PC-9 (cell line): ENCODE results near the gene NUPR2. TPM values are rescaled to one million over a fixed set of nuclear protein-coding genes. Genes with fewer than 3 reads are reported as not detected.
"Not testable (repeated sequence)": the region's sequence is repeated elsewhere in the genome, so short reads cannot be mapped to it uniquely, and the experiment has no call there.

Source experiments
- BruUV-seq: library from RNA; stranded (reverse); fragments of 400-500 nt; replicated peaks from 2 replicates; lab custom pipeline; 2021; lab: Mats Ljungman, UMichigan
- CTCF ChIA-PET: fragments of 300-600 bp; sonication (Branson Sonifier 250); formaldehyde crosslinking; loops from one replicate; lab custom pipeline; 2022; ENCODE audit warnings: antibody characterized with exemption; lab: Charles Lee
- POLR2A ChIA-PET: fragments of 300-600 bp; sonication (Branson Sonifier 250); formaldehyde crosslinking; loops from one replicate; lab custom pipeline; 2022; ENCODE audit warnings: antibody characterized with exemption; ENCODE audit not compliant: unreplicated experiment; lab: Charles Lee
- DNase-seq, 2 experiments: peaks; one replicate each; pipeline versions ENCODE4 v3.0.0 to v3.0.0-alpha.2; 2015 to 2022; ENCODE audit warnings: mixed read lengths in 1 of 2
- H2AFZ ChIP-seq: fragments of 200-600 bp; sonication (generic); 2 replicates; pipeline ENCODE4 v1.8.1; 2017; ENCODE audit warnings: antibody characterized with exemption
- H3F3A ChIP-seq: fragments of 200-600 bp; sonication (generic); 2 replicates; pipeline ENCODE4 v1.8.1; 2017; ENCODE audit warnings: antibody characterized with exemption, mild to moderate bottlenecking, low read depth; ENCODE audit not compliant: insufficient read depth
- H3K27ac ChIP-seq: fragments of 200-600 bp; sonication (generic); 2 replicates; pipeline ENCODE4 v1.6.1; 2016; ENCODE audit warnings: mixed run types
- H3K27me3 ChIP-seq: fragments of 200-600 bp; sonication (generic); 2 replicates; pipeline ENCODE4 v1.6.1; 2016; ENCODE audit warnings: low read depth, mixed run types; ENCODE audit not compliant: insufficient read depth
- H3K36me3 ChIP-seq: fragments of 200-600 bp; sonication (generic); 2 replicates; pipeline ENCODE4 v1.6.1; 2016; ENCODE audit warnings: low read depth, mixed run types
- H3K4me1 ChIP-seq: fragments of 200-600 bp; sonication (generic); replicated peaks from 2 replicates; pipeline ENCODE4 v1.6.1; 2016; ENCODE audit warnings: mixed run types; ENCODE audit not compliant: insufficient read depth
- H3K4me2 ChIP-seq: fragments of 200-600 bp; sonication (generic); 2 replicates; pipeline ENCODE4 v1.6.1; 2017; ENCODE audit warnings: mixed run types
- H3K4me3 ChIP-seq: fragments of 200-600 bp; sonication (generic); 2 replicates; pipeline ENCODE4 v1.6.1; 2016; ENCODE audit warnings: mixed run types
- H3K79me2 ChIP-seq: fragments of 200-600 bp; sonication (generic); 2 replicates; pipeline ENCODE4 v1.6.1; 2017; ENCODE audit warnings: low read depth, mixed run types
- H3K9me2 ChIP-seq: fragments of 200-600 bp; sonication (generic); 2 replicates; pipeline ENCODE4 v1.8.1; 2017; ENCODE audit warnings: mild to moderate bottlenecking; ENCODE audit not compliant: insufficient read depth
- H3K9me3 ChIP-seq: fragments of 200-600 bp; sonication (generic); 2 replicates; pipeline ENCODE4 v1.8.1; 2016; ENCODE audit warnings: low read depth; ENCODE audit not compliant: insufficient read depth
- H4K20me1 ChIP-seq: fragments of 200-600 bp; sonication (generic); 2 replicates; pipeline ENCODE4 v1.8.1; 2017; ENCODE audit not compliant: insufficient read depth
- EZH2 ChIP-seq: fragments of 200-600 bp; sonication (generic); IDR thresholded peaks from 2 replicates; pipeline ENCODE4 v1.8.0; 2017; ENCODE audit warnings: antibody characterized with exemption, low read depth
- intact Hi-C: fragments of 100-400 bp; cut with micrococcal nuclease; formaldehyde crosslinking; loops from one replicate; pipeline ENCODE4 v1.10.0; 2022; ENCODE audit not compliant: unreplicated experiment
- total RNA-seq: library from RNA; stranded (reverse); gene quantifications from 2 replicates; pipeline ENCODE4 v1.2.3, GENCODE V29; 2021
- TF ChIP-seq, protein P1 (sequence below): fragments of 200-600 bp; sonication (generic); conservative IDR thresholded peaks from 2 replicates; pipeline ENCODE4 v1.6.1; 2017; ENCODE audit warnings: mixed run types, antibody characterized with exemption, mild to moderate bottlenecking, moderate library complexity

NUPR2 gene
- total RNA-seq, 1 experiment from 2014 or later: not detected

DNA sequence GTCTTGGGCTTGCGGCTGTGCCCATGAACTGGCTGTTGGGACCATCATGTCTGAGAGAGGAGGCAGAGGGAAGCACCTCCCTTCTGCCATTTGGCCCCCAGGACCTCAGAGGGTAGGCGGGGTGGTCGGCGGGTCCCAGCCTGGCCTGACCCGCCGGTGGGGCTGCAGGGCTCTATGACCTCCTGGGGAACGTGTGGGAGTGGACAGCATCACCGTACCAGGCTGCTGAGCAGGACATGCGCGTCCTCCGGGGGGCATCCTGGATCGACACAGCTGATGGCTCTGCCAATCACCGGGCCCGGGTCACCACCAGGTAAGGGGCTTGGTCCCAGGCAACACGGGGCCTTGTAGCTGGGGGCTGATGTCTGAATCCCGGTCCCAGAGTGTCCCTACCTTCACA is 38.0 kb downstream of the NUPR2 start:
- BruUV-seq: no TSS peak
- POLR2A ChIA-PET: no interaction called here
- H3K27me3 ChIP-seq: no peaks in the 10 kb centered on the region
- TF ChIP-seq, protein P1, sequence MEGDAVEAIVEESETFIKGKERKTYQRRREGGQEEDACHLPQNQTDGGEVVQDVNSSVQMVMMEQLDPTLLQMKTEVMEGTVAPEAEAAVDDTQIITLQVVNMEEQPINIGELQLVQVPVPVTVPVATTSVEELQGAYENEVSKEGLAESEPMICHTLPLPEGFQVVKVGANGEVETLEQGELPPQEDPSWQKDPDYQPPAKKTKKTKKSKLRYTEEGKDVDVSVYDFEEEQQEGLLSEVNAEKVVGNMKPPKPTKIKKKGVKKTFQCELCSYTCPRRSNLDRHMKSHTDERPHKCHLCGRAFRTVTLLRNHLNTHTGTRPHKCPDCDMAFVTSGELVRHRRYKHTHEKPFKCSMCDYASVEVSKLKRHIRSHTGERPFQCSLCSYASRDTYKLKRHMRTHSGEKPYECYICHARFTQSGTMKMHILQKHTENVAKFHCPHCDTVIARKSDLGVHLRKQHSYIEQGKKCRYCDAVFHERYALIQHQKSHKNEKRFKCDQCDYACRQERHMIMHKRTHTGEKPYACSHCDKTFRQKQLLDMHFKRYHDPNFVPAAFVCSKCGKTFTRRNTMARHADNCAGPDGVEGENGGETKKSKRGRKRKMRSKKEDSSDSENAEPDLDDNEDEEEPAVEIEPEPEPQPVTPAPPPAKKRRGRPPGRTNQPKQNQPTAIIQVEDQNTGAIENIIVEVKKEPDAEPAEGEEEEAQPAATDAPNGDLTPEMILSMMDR: no peak
- TF ChIP-seq EZH2: no peak
- intact Hi-C loops: no loop called here
- peaks cover 8% of the 10 kb centered on the region; the same call in 1 of the 2 replicates for H3K79me2 ChIP-seq
- H3K9me3 ChIP-seq: no peaks in the 10 kb centered on the region
- H3K36me3 ChIP-seq: peaks cover 34% of the 10 kb centered on the region
- DNase-seq: no peak
- CTCF ChIA-PET: no interaction called here
- H4K20me1 ChIP-seq: peaks cover 4% of the 10 kb centered on the region
- no peak overlapping the region for H3K4me3 ChIP-seq
- no peak overlapping the region for H2AFZ ChIP-seq
- peaks cover 29% of the 10 kb centered on the region for H3K4me1 ChIP-seq
- H3K9me2 ChIP-seq: no peaks in the 10 kb centered on the region
- H3F3A ChIP-seq: peaks cover 52% of the 10 kb centered on the region
- no peak overlapping the region for H3K4me2 ChIP-seq
- H3K27ac ChIP-seq: no peak overlapping the region

DNA sequence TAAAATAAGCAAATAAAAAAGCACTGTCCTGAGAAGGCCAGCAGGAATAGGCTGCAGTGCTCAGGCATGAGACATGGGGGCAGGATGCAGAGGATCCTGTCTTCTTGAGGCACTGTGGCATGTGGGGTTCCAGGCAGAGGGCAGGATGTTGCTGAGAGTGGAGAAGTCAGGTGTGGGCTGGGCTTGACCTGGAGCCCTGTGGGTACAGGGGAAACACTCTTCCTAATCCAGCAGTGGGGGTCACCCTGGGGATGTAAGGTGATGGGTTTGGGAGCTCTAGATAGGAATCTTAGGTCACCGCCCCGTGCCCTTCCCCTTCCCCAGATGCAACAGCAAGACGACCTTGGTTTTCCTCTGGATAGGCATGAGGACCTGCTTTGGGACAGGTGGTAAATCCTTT is 38.5 kb downstream of the NUPR2 start:
- Histone ChIP-seq H3K79me2 (peaks cover 8% of the 10 kb centered on the region; the same call in 1 of the 2 replicates), H3K9me2 (no peaks in the 10 kb centered on the region), H3K27ac (no peak overlapping the region), H3K9me3 (no peaks in the 10 kb centered on the region), H3K27me3 (no peaks in the 10 kb centered on the region), H3K4me2 (no peak overlapping the region), H3K36me3 (peaks cover 37% of the 10 kb centered on the region), H3K4me3 (no peak overlapping the region), H3F3A (peaks cover 55% of the 10 kb centered on the region), H2AFZ (no peak overlapping the region), H3K4me1 (peaks cover 29% of the 10 kb centered on the region), H4K20me1 (peaks cover 4% of the 10 kb centered on the region)
- ChIA-PET CTCF (interaction anchor here (0.6 kb wide), 1 partner anchor 64 kb away, joined by 8 read pairs; no protein-coding TSS in a partner anchor), POLR2A (no interaction called here)
- intact Hi-C loops: no loop called here
- DNase-seq: no peak
- no TSS peak for BruUV-seq
- TF ChIP-seq, protein P1: no peak
- TF ChIP-seq EZH2: no peak

DNA sequence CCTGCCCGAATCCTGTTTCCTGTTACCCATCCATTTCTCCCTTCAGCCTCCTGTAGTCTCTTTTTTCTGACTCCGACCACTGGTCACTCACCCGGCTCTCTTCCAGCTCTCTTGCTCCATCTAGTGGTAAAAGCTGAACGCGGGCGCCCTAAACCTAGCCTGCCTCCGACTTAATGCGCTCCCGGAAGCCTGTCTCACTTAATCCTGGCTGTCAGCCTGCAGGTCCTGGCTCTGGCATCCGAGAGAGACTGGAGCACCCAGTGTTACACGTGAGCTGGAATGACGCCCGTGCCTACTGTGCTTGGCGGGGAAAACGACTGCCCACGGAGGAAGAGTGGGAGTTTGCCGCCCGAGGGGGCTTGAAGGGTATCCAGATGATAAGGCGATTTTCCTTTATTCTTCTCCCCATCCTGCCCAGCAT is 41.8 kb downstream of the NUPR2 start:
- ChIA-PET POLR2A (interaction anchor here (0.6 to 0.7 kb wide), 4 partner anchors 30 to 1315 kb away, joined by 3 to 4 read pairs (median 3); partner anchors contain the start of gene SEC61G), CTCF (interaction anchor here (0.6 to 1.8 kb wide), 4 partner anchors 23 to 433 kb away, joined by 3 to 14 read pairs (median 8); partner anchors contain the start of genes CCT6A and PSPH)
- H3K4me2 ChIP-seq: no peak overlapping the region
- no peak overlapping the region for H3K27ac ChIP-seq
- no peak for TF ChIP-seq EZH2
- TF ChIP-seq, protein P1: peak; percentile 100
- no peak overlapping the region for H2AFZ ChIP-seq
- H3K9me2 ChIP-seq: no peaks in the 10 kb centered on the region
- no peaks in the 10 kb centered on the region for H3K27me3 ChIP-seq
- H3F3A ChIP-seq: peaks cover 71% of the 10 kb centered on the region
- peaks cover 29% of the 10 kb centered on the region for H3K4me1 ChIP-seq
- H3K4me3 ChIP-seq: no peak overlapping the region
- H3K9me3 ChIP-seq: no peaks in the 10 kb centered on the region
- H3K79me2 ChIP-seq: peaks cover 8% of the 10 kb centered on the region; the same call in 1 of the 2 replicates
- peaks cover 53% of the 10 kb centered on the region for H3K36me3 ChIP-seq
- intact Hi-C loops: loop anchor here (1.0 kb wide), 5 partner anchors 32 to 794 kb away; partner anchors contain the start of gene CHCHD2
- peaks cover 4% of the 10 kb centered on the region for H4K20me1 ChIP-seq
- DNase-seq: peak; percentile 86 to 95
- BruUV-seq: no TSS peak

DNA sequence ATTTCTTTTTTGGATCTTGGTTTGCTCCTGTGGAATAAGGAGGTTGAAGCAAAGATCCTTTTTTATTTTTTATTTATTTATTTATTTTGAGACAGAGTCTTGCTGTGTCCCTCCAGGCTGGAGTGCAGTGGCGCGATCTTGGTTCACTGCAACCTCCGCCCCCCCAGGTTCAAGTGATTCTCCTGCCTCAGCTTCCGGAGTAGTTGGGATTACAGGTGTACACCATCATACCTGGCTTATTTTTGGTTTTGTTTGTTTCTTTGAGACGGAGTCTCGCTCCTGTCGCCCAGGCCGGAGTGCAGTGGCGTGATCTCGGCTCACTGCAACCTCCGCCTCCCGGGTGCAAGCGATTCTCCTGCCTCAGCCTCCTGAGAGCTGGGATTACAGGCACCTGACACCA is 49.8 kb downstream of the NUPR2 start:
- peaks cover 52% of the 10 kb centered on the region for H3K36me3 ChIP-seq
- H3K9me3 ChIP-seq, DNase-seq, intact Hi-C loops, CTCF ChIA-PET, H3K27ac ChIP-seq, H3K27me3 ChIP-seq, BruUV-seq, H2AFZ ChIP-seq, H3K9me2 ChIP-seq, H3K4me3 ChIP-seq, H3K4me2 ChIP-seq: not testable (repeated sequence)
- POLR2A ChIA-PET: interaction anchor here (5.7 kb wide), 1 partner anchor 15 kb away, joined by 63 read pairs; the partner anchor contains the start of genes CCT6A and PSPH
- H3K4me1 ChIP-seq: peaks cover 35% of the 10 kb centered on the region
- peaks cover 35% of the 10 kb centered on the region for H4K20me1 ChIP-seq
- peaks cover 61% of the 10 kb centered on the region for H3F3A ChIP-seq
- peaks cover 40% of the 10 kb centered on the region for H3K79me2 ChIP-seq
